IgD-negative memory B cell (primary cell): Measurements from ENCODE around the gene SERF2. TPM values are rescaled to one million over a fixed set of nuclear protein-coding genes. Genes with fewer than 3 reads are reported as not detected.

Experiments used
- H3K27ac Mint-ChIP-seq, 3 donors: one replicate each; pipeline ENCODE4 v1.8.0; 2020 to 2022; ENCODE audit warnings: mild to moderate bottlenecking in 3 of 3, mixed read lengths in 3 of 3, moderate library complexity in 1 of 3
- H3K27me3 Mint-ChIP-seq: one replicate; pipeline ENCODE4 v1.8.0; 2021; ENCODE audit warnings: mixed read lengths
- H3K36me3 Mint-ChIP-seq: one replicate; pipeline ENCODE4 v1.8.0; 2020; ENCODE audit warnings: mild to moderate bottlenecking, mixed read lengths
- H3K4me1 Mint-ChIP-seq, 3 donors: one replicate each; pipeline ENCODE4 v1.8.0; 2020 to 2022; ENCODE audit warnings: mixed read lengths in 3 of 3, mild to moderate bottlenecking in 1 of 3
- H3K4me3 Mint-ChIP-seq, 4 donors: one replicate each; pipeline ENCODE4 v1.8.0; 2020 to 2022; ENCODE audit warnings: mild to moderate bottlenecking in 4 of 4, mixed read lengths in 4 of 4, moderate library complexity in 3 of 4
- H3K9me3 Mint-ChIP-seq, 3 donors: one replicate each; pipeline ENCODE4 v1.8.0; 2020 to 2021; ENCODE audit warnings: mixed read lengths in 3 of 3, mild to moderate bottlenecking in 1 of 3
- polyA plus RNA-seq: library from polyadenylated mRNA; unstranded; fragments of 300-500 nt; fragmentation: Illumina TruSeq; gene quantifications from one replicate; pipeline ENCODE4 v1.2.3, GENCODE V29; 2021

The SERF2 gene
- polyA plus RNA-seq, 1 donor from 2014 or later = 1,765 TPM

DNA sequence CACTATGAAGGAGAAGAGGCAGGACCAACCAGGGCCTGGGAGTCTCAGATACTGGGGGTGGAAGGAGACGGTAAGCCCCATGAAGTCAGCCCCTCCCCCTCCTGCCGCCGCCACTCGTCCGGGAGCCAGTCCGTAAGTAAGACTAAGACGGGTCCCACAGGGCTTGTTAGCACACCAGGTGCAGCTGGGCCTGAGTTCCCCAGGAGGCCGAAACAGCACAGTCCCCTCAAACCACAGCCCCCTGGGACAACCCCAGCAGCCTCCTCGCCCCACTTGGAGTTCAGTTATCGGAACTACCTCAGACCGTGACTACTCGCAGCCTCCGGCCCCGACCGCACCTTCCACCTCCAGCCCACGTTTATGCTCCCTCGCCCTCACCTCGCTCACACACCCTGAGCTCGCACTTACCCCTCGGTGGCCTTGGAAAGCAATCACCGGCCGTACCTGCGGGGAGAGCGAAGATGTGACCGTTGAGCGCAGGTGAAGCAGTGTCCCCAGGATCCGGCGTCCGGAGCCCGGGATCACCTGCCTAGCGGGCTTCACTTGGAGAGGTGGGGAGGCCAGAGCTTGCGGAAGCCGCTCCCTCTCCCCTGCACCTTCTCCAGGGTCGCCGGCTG is 15.9 kb upstream of the SERF2 start:
- Mint-ChIP-seq H3K36me3 (peaks cover 12% of the 10 kb centered on the region), H3K4me1 (peaks cover 9 to 26% (median 21%) of the 10 kb centered on the region in 3 donors), H3K4me3 (peak overlapping the region; percentile 90 to 97 (median 94)), H3K27ac (peak overlapping the region; percentile 90 to 96 (median 92)), H3K9me3 (no peaks in the 10 kb centered on the region), H3K27me3 (peaks cover 4% of the 10 kb centered on the region)

GRCh38 chr15:43776718-43777266 is 15.3 kb upstream of the SERF2 start, which contains the start of gene ELL3:
Gene ELL3, minus strand, starts transcription at chr15:43776966. Its CDS starts 65 bp downstream, at chr15:43776901.
- H3K36me3 Mint-ChIP-seq = peaks cover 10% of the 10 kb centered on the region
- peak within 1 kb of the TSS; percentile 92 to 99 (median 92) for H3K27ac Mint-ChIP-seq
- H3K4me3 Mint-ChIP-seq = peak within 1 kb of the TSS; percentile 90 to 97 (median 94)
- H3K4me1 Mint-ChIP-seq = peaks cover 9 to 26% (median 21%) of the 10 kb centered on the region in 3 donors
- H3K27me3 Mint-ChIP-seq = peaks cover 4% of the 10 kb centered on the region
- H3K9me3 Mint-ChIP-seq = no peaks in the 10 kb centered on the region

DNA sequence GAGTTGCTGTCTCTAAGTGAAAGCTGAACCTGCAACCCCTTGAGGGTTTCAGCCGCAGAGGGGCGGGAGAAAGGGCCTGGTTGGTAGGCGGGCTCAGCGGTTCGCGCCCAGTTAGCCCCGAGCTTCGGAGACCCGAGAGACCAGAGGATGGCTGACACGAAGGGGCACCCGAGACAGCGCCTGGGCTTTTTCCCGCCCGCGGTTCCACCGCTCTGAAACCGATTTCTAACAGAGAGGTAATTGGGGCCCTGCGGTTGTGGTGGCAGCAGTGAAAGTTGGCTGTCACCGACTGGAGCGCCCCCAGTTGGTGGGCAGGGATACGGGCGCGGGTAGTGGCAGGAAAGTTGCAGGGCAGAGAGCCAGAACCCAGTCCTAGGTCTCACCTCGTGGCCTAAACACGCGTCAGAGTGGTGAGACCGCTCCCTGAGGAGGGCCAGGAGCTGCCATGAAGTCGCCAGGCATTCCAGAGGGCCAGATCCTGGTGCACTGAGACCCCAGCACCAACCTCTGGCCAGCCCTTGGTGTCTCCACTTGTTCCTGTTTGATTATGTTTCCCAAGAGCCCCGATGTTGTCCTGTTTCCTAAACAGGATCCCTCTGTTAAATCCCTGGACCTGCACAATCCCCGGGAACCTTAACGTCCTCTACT is 14.7 kb upstream of the SERF2 start:
- peaks cover 5% of the 10 kb centered on the region for H3K36me3 Mint-ChIP-seq
- peak overlapping the region; percentile 92 to 99 (median 92) for H3K27ac Mint-ChIP-seq
- peaks cover 9 to 30% (median 21%) of the 10 kb centered on the region in 3 donors for H3K4me1 Mint-ChIP-seq
- H3K27me3 Mint-ChIP-seq = peaks cover 7% of the 10 kb centered on the region
- no peaks in the 10 kb centered on the region for H3K9me3 Mint-ChIP-seq
- peak overlapping the region; percentile 90 to 97 (median 94) for H3K4me3 Mint-ChIP-seq

DNA sequence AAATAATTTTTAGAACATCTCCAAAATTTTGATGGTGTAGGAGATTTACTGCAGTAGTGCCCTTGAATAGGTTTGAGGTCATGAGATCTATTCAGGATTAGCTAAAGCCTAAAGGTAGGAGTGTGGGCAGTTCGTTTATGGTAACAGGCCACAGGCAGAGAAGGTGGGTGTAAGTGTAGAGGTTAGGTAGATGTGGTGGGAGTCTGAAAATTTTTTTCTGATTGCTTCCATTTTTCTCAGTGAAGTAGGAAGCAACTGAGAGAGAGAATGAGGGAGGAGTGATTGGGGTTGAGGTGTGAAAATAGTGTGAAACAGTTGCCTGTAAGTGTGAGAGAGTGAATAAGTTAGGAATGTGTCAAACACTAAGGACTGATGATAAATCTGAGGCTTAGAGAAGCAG is 13.1 kb upstream of the SERF2 start:
- peak overlapping the region in 1 of 3 donors; percentile 44 for H3K27ac Mint-ChIP-seq
- H3K4me1 Mint-ChIP-seq = peaks cover 9 to 32% (median 20%) of the 10 kb centered on the region in 3 donors
- no peaks in the 10 kb centered on the region for H3K9me3 Mint-ChIP-seq
- H3K27me3 Mint-ChIP-seq = peaks cover 7% of the 10 kb centered on the region
- H3K36me3 Mint-ChIP-seq = peaks cover 2% of the 10 kb centered on the region
- peak overlapping the region in 3 of 4 donors; percentile 0 to 45 (median 7) for H3K4me3 Mint-ChIP-seq

GRCh38 chr15:43789409-43789808 is 2.7 kb upstream of the SERF2 start:
- Mint-ChIP-seq H3K4me1 (peaks cover 20 to 34% (median 28%) of the 10 kb centered on the region in 3 donors), H3K9me3 (no peaks in the 10 kb centered on the region), H3K27ac (peak overlapping the region; percentile 63 to 96 (median 93)), H3K27me3 (peaks cover 7% of the 10 kb centered on the region), H3K4me3 (peak overlapping the region; percentile 50 to 82 (median 63)), H3K36me3 (peaks cover 3% of the 10 kb centered on the region)

- Mint-ChIP-seq H3K4me3 (peak overlapping the region; percentile 97 to 99 (median 98)), H3K36me3 (peaks cover 5% of the 10 kb centered on the region), H3K27ac (peak overlapping the region; percentile 89 to 98 (median 93)), H3K27me3 (peaks cover 2% of the 10 kb centered on the region), H3K9me3 (no peaks in the 10 kb centered on the region), H3K4me1 (peaks cover 31 to 39% (median 39%) of the 10 kb centered on the region in 3 donors)
These were observed 799 bp downstream of the SERF2 start for GRCh38 chr15:43792761-43793476.

GRCh38 chr15:43793647-43794046 is 1.5 kb downstream of the SERF2 start:
- Mint-ChIP-seq H3K36me3 (peaks cover 10% of the 10 kb centered on the region), H3K9me3 (no peaks in the 10 kb centered on the region), H3K4me3 (peak overlapping the region; percentile 97 to 99 (median 98)), H3K4me1 (peaks cover 32 to 40% (median 37%) of the 10 kb centered on the region in 3 donors), H3K27me3 (peaks cover 2% of the 10 kb centered on the region), H3K27ac (peak overlapping the region in 2 of 3 donors; percentile 5 to 89)

GRCh38 chr15:43794269-43795037 is 2.3 kb downstream of the SERF2 start:
- H3K36me3 Mint-ChIP-seq = peaks cover 14% of the 10 kb centered on the region
- H3K27me3 Mint-ChIP-seq = no peaks in the 10 kb centered on the region
- peak overlapping the region in 2 of 3 donors; percentile 59 to 80 for H3K27ac Mint-ChIP-seq

GRCh38 chr15:43795197-43795596 is 3.1 kb downstream of the SERF2 start:
- no peaks in the 10 kb centered on the region for H3K9me3 Mint-ChIP-seq
- H3K4me1 Mint-ChIP-seq = peaks cover 33 to 45% (median 40%) of the 10 kb centered on the region in 3 donors
- peak overlapping the region in 1 of 3 donors; percentile 80 for H3K27ac Mint-ChIP-seq
- no peaks in the 10 kb centered on the region for H3K27me3 Mint-ChIP-seq
- peak overlapping the region in 1 of 4 donors; percentile 98 for H3K4me3 Mint-ChIP-seq
- peaks cover 16% of the 10 kb centered on the region for H3K36me3 Mint-ChIP-seq

More at GRCh38 chr15:43794269-43795037, 2.3 kb downstream of the SERF2 start:
- H3K4me3 Mint-ChIP-seq = peak overlapping the region in 3 of 4 donors; percentile 7 to 98 (median 98)
- peaks cover 31 to 40% (median 36%) of the 10 kb centered on the region in 3 donors for H3K4me1 Mint-ChIP-seq
- no peaks in the 10 kb centered on the region for H3K9me3 Mint-ChIP-seq

DNA sequence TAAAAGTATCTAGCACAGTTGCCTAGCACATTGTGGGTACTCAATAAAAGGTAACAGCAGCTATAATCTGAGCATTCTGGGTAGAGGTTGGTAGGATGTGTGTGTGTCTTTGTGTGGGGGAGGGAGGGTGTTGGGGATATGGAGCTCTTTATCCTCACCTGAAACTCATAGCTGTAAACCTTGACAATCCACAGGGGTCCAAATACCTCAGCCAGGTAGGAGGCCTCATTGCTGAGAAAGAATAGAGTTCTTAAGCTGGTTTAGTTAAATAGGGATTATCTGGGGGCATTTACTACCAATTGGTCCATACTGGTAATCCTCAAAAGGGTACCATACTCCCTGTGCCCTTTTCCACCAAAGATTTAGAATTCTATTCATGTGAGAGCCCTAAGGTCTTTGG is 3.9 kb downstream of the SERF2 start:
- peaks cover 19% of the 10 kb centered on the region for H3K36me3 Mint-ChIP-seq
- H3K4me1 Mint-ChIP-seq = peaks cover 39 to 51% (median 45%) of the 10 kb centered on the region in 3 donors
- no peaks in the 10 kb centered on the region for H3K27me3 Mint-ChIP-seq
- H3K27ac Mint-ChIP-seq = peak overlapping the region in 1 of 3 donors; percentile 80
- H3K4me3 Mint-ChIP-seq = peak overlapping the region in 2 of 4 donors; percentile 30 to 37
- no peaks in the 10 kb centered on the region for H3K9me3 Mint-ChIP-seq

DNA sequence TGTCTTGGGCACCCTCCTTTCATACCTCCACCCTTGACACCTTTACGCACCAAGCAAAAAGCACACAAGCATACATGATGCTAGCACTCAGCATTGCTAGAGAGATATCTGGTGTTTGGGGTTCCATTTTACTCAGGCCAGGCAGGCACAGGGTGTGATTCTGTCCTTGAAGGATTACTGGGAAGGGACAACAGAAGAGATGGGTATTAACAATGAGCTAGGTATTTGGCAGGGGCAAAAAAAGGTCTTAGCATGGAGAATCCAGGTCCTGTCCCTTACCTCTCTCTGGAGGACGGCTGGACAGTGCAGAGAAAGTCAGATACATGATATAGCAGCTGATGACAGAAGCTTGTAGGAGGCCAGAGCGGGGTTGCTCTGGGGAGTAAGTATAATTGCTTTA is 4.4 kb downstream of the SERF2 start:
- Mint-ChIP-seq H3K27me3 (no peaks in the 10 kb centered on the region), H3K9me3 (no peaks in the 10 kb centered on the region), H3K36me3 (peaks cover 22% of the 10 kb centered on the region), H3K4me3 (peak overlapping the region in 2 of 4 donors; percentile 25 to 30), H3K27ac (peak overlapping the region in 2 of 3 donors; percentile 46 to 80), H3K4me1 (peaks cover 42 to 53% (median 43%) of the 10 kb centered on the region in 3 donors)

DNA sequence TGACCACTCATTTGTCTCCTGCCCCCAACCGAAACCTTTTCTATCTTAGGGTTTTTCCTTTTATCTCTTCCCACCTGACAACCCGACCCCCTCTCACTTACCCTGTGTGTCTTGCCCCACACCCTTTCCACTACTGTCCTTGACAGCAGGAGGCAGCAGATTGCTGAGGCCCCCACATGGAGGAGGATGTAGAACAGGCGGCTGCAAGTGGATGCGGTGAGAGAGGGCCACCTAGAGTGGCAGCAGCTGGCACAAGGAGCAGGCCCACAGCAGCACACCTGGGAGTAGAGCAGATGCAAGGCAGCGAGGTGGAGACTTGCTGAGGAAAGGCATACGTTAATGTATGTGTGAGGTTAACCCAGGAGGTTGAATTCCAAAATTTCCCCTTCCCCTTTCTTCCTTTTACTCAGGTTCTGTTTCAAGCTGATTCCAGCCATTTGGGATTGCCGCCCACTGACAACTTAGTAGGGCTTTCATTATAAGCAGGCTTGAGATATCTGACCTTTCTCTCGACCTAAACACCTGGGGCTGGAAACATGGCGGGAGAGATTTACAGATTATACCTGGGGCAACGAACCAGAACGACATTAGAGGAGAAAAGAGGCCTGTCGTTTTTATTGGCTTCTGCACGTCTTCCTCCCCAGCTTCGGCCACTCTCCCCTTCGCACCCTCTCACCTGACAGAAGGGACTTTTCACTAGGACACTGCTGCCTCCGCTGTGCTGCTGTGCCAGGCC is 7.3 kb downstream of the SERF2 start:
- Mint-ChIP-seq H3K9me3 (no peaks in the 10 kb centered on the region), H3K27me3 (no peaks in the 10 kb centered on the region), H3K4me3 (peak overlapping the region in 3 of 4 donors; percentile 60 to 94 (median 76)), H3K36me3 (peaks cover 22% of the 10 kb centered on the region), H3K4me1 (peaks cover 28 to 38% (median 38%) of the 10 kb centered on the region in 3 donors), H3K27ac (peak overlapping the region in 2 of 3 donors; percentile 89 to 99)

- Mint-ChIP-seq H3K36me3 (peaks cover 21% of the 10 kb centered on the region), H3K4me3 (peak within 1 kb of the TSS; percentile 94 to 100 (median 100)), H3K4me1 (peaks cover 27 to 36% (median 36%) of the 10 kb centered on the region in 3 donors), H3K27ac (peak within 1 kb of the TSS; percentile 89 to 99 (median 99)), H3K9me3 (no peaks in the 10 kb centered on the region), H3K27me3 (no peaks in the 10 kb centered on the region)
These were observed 7.8 kb downstream of the SERF2 start, which contains the start of gene SERINC4 for GRCh38 chr15:43799945-43800285. Gene SERINC4, minus strand, starts transcription at chr15:43800220. Its CDS starts 234 bp downstream, at chr15:43799986.
